ENCODE measurements around the gene TULP1. TPM values are rescaled to one million over a fixed set of nuclear protein-coding genes. Genes with fewer than 3 reads are reported as not detected.

The TULP1 gene
- total RNA-seq, 1 experiment from 2014 or later = not detected

- WGBS (ENCODE audit: extremely low coverage, insufficient read length, low lambda C conversion rate) = no CpG with 5 or more reads among the region's 28 CpGs
- Histone ChIP-seq H3K27me3 (ENCODE audit: insufficient read depth, low read length) (no peaks in the 10 kb centered on the region; the same call in 1 of the 2 replicates), H3K79me1 (ENCODE audit: insufficient read depth, low read depth, low read length, poor library complexity, severe bottlenecking) (no peaks in the 10 kb centered on the region), H3K9ac (ENCODE audit: extremely low read depth, insufficient read length, low read length) (no peak overlapping the region), H3K4ac (ENCODE audit: low read depth, low read length) (no peak overlapping the region), H2BK15ac (ENCODE audit: low read depth, low read length) (no peak overlapping the region), H2BK20ac (ENCODE audit: low read depth, low read length, poor library complexity, severe bottlenecking) (no peak overlapping the region), H2BK12ac (ENCODE audit: insufficient read length, low read depth, low read length) (no peak overlapping the region), H3K23ac (ENCODE audit: insufficient read length, low read depth, low read length) (no peak overlapping the region), H3K23me2 (ENCODE audit: insufficient read length, low read depth, low read length, poor library complexity, severe bottlenecking) (peaks cover 21% of the 10 kb centered on the region), H4K5ac (ENCODE audit: insufficient read length, low read depth, low read length) (no peak overlapping the region), H3K14ac (ENCODE audit: insufficient read depth, low read length) (no peak overlapping the region), H2BK5ac (ENCODE audit: insufficient read length, low read length) (no peak overlapping the region), H4K91ac (ENCODE audit: insufficient read length, low read depth, low read length) (no peak overlapping the region), H3K4me2 (ENCODE audit: insufficient read depth, insufficient read length, low read length) (no peak overlapping the region), H3K27ac (ENCODE audit: insufficient read length, low read depth, low read length) (no peak overlapping the region), H2BK120ac (ENCODE audit: low read depth, low read length, poor library complexity, severe bottlenecking) (no peak overlapping the region), H3T11ph (ENCODE audit: low read length) (no peak overlapping the region), H3K9me3 (ENCODE audit: control insufficient read depth, low read depth, low read length) (no peaks in the 10 kb centered on the region), H2AFZ (ENCODE audit: low read length) (no peak overlapping the region), H3K4me1 (ENCODE audit: insufficient read depth, low read length) (peaks cover 15% of the 10 kb centered on the region; the same call in 1 of the 2 replicates), H4K8ac (replicated peaks; ENCODE audit: insufficient read length, low read depth, low read length) (no peak overlapping the region), H2AK5ac (ENCODE audit: insufficient read length, low read length) (no peak overlapping the region), H3K18ac (ENCODE audit: insufficient read length, low read depth, low read length) (no peak overlapping the region), H4K20me1 (ENCODE audit: control insufficient read depth, insufficient read depth, insufficient read length) (peaks cover 3% of the 10 kb centered on the region), H3K56ac (ENCODE audit: insufficient read length, low read depth, low read length) (no peak overlapping the region), H3K79me2 (ENCODE audit: insufficient read depth, low read length) (peaks cover 2% of the 10 kb centered on the region; the same call in 1 of the 2 replicates)
- Mint-ChIP-seq H3K27ac (peak overlapping the region in 1 of 3 experiments; percentile 23; a peak in 1 of 7 replicates), H3K36me3 (ENCODE audit: insufficient read depth in 1 of 3, low read depth in 3 of 3) (peaks cover 0 to under 1% (median 0%) of the 10 kb centered on the region in 3 experiments; a peak in 2 of 7 replicates), H3K9me3 (no peaks in the 10 kb centered on the region), H3K4me3 (peak overlapping the region in 1 of 2 experiments; percentile 58; a peak in 3 of 5 replicates), H3K4me1 (peaks cover 56 to 66% of the 10 kb centered on the region in 2 experiments), H3K27me3 (ENCODE audit: low read depth) (peaks cover 15% of the 10 kb centered on the region)
- DNase-seq = no peak
- TF ChIP-seq CTCF (conservative IDR thresholded peaks at IDR 0.05) = no peak
Observed at GRCh38 chr6:35493307-35493983, 19.3 kb downstream of the TULP1 start.
